HCT116 (cell line): ENCODE results near the gene LRFN2. TPM values are rescaled to one million over a fixed set of nuclear protein-coding genes. Genes with fewer than 3 reads are reported as not detected.

Experiments
- ATAC-seq: fragments of 200-7000 bp; cut with Tn5 transposase; 2 replicates; pipeline ENCODE4 v1.9.1; 2020; ENCODE audit warnings: mild to moderate bottlenecking, moderate library complexity
- BruUV-seq: library from RNA; stranded (reverse); fragments of 400-500 nt; replicated peaks from 2 replicates; lab custom pipeline; 2021; lab: Mats Ljungman, UMichigan
- CTCF ChIA-PET: fragments of 300-600 bp; sonication (Branson Sonifier 250); formaldehyde crosslinking; loops from one replicate; lab custom pipeline; 2021; ENCODE audit warnings: antibody characterized with exemption; lab: Charles Lee
- POLR2A ChIA-PET: fragments of 300-600, 350-600 bp; sonication (Branson Sonifier 250); formaldehyde crosslinking; loops from one replicate; lab custom pipeline; 2021; ENCODE audit warnings: antibody characterized with exemption; lab: Charles Lee
- RAD21 ChIA-PET, 2 experiments: fragments of 300-600 bp; sonication (Branson Sonifier 250); formaldehyde crosslinking; loops; one replicate each; lab custom pipeline; 2023; ENCODE audit warnings: low total read pairs in 2 of 2; ENCODE audit not compliant: uncharacterized antibody in 2 of 2, unreplicated experiment in 2 of 2, low non-redundant PET in 1 of 2; lab: Charles Lee
- DNase-seq: peaks from one replicate; pipeline ENCODE4 v3.0.0-alpha.2; 2010; ENCODE audit warnings: low read depth, low spot score
- H2AFZ ChIP-seq: fragments of 200-600 bp; shearing (Covaris generic), sonication (generic); 2 replicates; pipeline ENCODE4 v1.6.1; 2017; ENCODE audit warnings: low read depth, mixed run types, mixed read lengths, antibody characterized with exemption, low read length; ENCODE audit not compliant: poor library complexity, severe bottlenecking
- H3K27ac ChIP-seq: 2 replicates; pipeline ENCODE4 v1.5.1; 2012; ENCODE audit warnings: low read depth, low read length
- H3K27me3 ChIP-seq: fragments of 200-600 bp; sonication (generic); 2 replicates; pipeline ENCODE4 v1.6.1; 2016; ENCODE audit warnings: mixed run types, low read length, mixed read lengths; ENCODE audit not compliant: insufficient read depth
- H3K36me3 ChIP-seq, 2 experiments: fragments of 200-500 bp in 1 of 2; fragments of 200-600 bp in 1 of 2; sonication (Bioruptor generic) in 1 of 2; sonication (generic) in 1 of 2; 2 replicates each; pipeline versions ENCODE4 v1.5.1 to v1.6.1; 2014 to 2016; ENCODE audit warnings: low read length in 2 of 2, inconsistent platforms in 1 of 2, mixed read lengths in 1 of 2, mixed run types in 1 of 2; ENCODE audit not compliant: insufficient read depth in 2 of 2, control insufficient read depth in 1 of 2
- H3K4me1 ChIP-seq, 2 experiments: fragments of 200-600 bp in 1 of 2; sonication (generic) in 1 of 2; 2 replicates each; pipeline versions ENCODE4 v1.5.1 to v1.6.1; 2012 to 2017; ENCODE audit warnings: low read length in 2 of 2, inconsistent platforms in 1 of 2, mild to moderate bottlenecking in 1 of 2, mixed read lengths in 1 of 2, mixed run types in 1 of 2, moderate library complexity in 1 of 2; ENCODE audit not compliant: insufficient read depth in 2 of 2, control insufficient read depth in 1 of 2
- H3K4me2 ChIP-seq: fragments of 200-600 bp; sonication (generic); 2 replicates; pipeline ENCODE4 v1.6.1; 2017; ENCODE audit warnings: mixed run types, low read length, mixed read lengths
- H3K4me3 ChIP-seq, 2 experiments: fragments of 200-600 bp in 1 of 2; sonication (generic) in 1 of 2; replicated peaks in 1 of 2; 2 replicates each; pipeline ENCODE4 v1.5.1; 2011 to 2016; ENCODE audit warnings: low read length in 2 of 2, control low read depth in 1 of 2, low read depth in 1 of 2, mild to moderate bottlenecking in 1 of 2, mixed read lengths in 1 of 2, mixed run types in 1 of 2
- H3K79me2 ChIP-seq: fragments of 200-600 bp; sonication (generic); 2 replicates; pipeline ENCODE4 v1.6.1; 2017; ENCODE audit warnings: mild to moderate bottlenecking, mixed run types, low read length, moderate library complexity, mixed read lengths; ENCODE audit not compliant: insufficient read depth
- H3K9ac ChIP-seq: fragments of 200-600 bp; sonication (generic); 2 replicates; pipeline ENCODE4 v1.6.1; 2016; ENCODE audit warnings: low read length, mixed read lengths
- H3K9me2 ChIP-seq: fragments of 200-600 bp; sonication (generic), shearing (Covaris generic); 2 replicates; pipeline ENCODE4 v1.6.1; 2017; ENCODE audit warnings: mixed run types, mild to moderate bottlenecking, moderate library complexity; ENCODE audit not compliant: insufficient read depth
- H3K9me3 ChIP-seq, 2 experiments: fragments of 200-500 bp in 1 of 2; fragments of 200-600 bp in 1 of 2; sonication (Bioruptor generic) in 1 of 2; sonication (generic) in 1 of 2; 2 replicates each; pipeline ENCODE4 v1.6.1; 2014 to 2017; ENCODE audit warnings: low read length in 2 of 2, mixed read lengths in 2 of 2, inconsistent platforms in 1 of 2, low read depth in 1 of 2, mild to moderate bottlenecking in 1 of 2, mixed run types in 1 of 2, moderate library complexity in 1 of 2; ENCODE audit not compliant: control insufficient read depth in 1 of 2, insufficient read depth in 1 of 2
- H4K20me1 ChIP-seq: fragments of 200-600 bp; sonication (generic), shearing (Covaris generic); 2 replicates; pipeline ENCODE4 v1.6.1; 2017; ENCODE audit warnings: mixed run types, mild to moderate bottlenecking, moderate library complexity; ENCODE audit not compliant: insufficient read depth
- CBX3 ChIP-seq: IDR thresholded peaks from 2 replicates; pipeline ENCODE4 v1.6.1; 2012; ENCODE audit warnings: low read depth
- CTCF ChIP-seq, 3 experiments: fragments of 200-600 bp in 1 of 3; sonication (generic) in 1 of 3; IDR thresholded peaks in 2 of 3; conservative IDR thresholded peaks in 1 of 3; 2 replicates each; pipeline ENCODE4 v1.5.1; 2012 to 2017; ENCODE audit warnings: low read depth in 2 of 3, low read length in 2 of 3, antibody characterized with exemption in 1 of 3, borderline replicate concordance in 1 of 3, control low read depth in 1 of 3, mild to moderate bottlenecking in 1 of 3, mixed read lengths in 1 of 3, mixed run types in 1 of 3, moderate library complexity in 1 of 3; ENCODE audit not compliant: insufficient read depth in 1 of 3
- EGR1 ChIP-seq: IDR thresholded peaks from 2 replicates; pipeline ENCODE4 v1.6.1; 2012; ENCODE audit warnings: low read depth
- EZH2phosphoT487 ChIP-seq: fragments of 200-600 bp; IDR thresholded peaks from 2 replicates; pipeline ENCODE4 v1.6.1; 2018; ENCODE audit warnings: antibody characterized with exemption, borderline replicate concordance
- FOSL1 ChIP-seq: IDR thresholded peaks from 2 replicates; pipeline ENCODE4 v1.6.1; 2012; ENCODE audit warnings: low read depth
- POLR2A ChIP-seq: IDR thresholded peaks from 2 replicates; pipeline ENCODE4 v1.7.0; 2011; ENCODE audit warnings: borderline replicate concordance; ENCODE audit not compliant: insufficient read depth, insufficient read length; ENCODE audit errors: extremely low read depth
- intact Hi-C: fragments of 100-400 bp; cut with micrococcal nuclease; formaldehyde crosslinking; loops from 2 replicates; pipeline ENCODE4 v1.10.0; 2022
- total RNA-seq: library from RNA; stranded (reverse); gene quantifications from one replicate; pipeline ENCODE4 v1.2.1, GENCODE V29; 2021; ENCODE audit not compliant: unreplicated experiment

Gene LRFN2
- total RNA-seq, 1 experiment from 2014 or later: not detected

DNA sequence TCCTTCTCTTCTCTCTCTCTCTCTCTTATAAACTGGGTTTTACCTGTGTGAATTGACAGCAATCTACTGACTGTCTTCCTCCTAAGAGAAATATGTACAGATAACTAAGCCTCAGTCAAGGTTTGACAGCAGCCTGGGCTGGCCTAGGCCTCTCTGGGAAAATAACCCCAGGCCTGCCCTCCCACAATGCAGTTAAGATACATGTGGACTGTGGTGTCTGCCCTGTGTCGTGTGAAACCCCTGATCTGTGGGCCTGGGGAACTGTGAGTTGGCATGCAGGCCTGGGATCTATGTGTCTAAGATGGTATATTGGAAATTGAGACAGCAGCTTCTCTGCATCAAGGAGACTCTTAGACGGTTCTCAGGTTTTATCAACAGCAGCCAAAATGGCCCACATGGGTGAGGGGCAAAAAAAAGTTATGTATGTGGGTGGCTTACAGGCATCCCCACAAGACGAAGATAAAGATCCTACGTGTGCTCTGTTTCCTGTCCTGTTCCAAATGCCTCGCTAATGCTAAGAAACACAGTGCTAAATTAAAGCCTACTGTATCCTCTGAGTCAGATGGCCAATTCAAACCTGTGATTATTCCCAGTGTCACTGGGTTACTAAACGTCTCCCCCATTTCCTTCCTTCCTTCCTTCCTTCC is 19.0 kb downstream of the LRFN2 start:
- H3K9ac ChIP-seq: no peak overlapping the region
- peaks cover 4% of the 10 kb centered on the region for H3K27me3 ChIP-seq
- no peak for DNase-seq
- ChIA-PET RAD21 (no interaction called here), CTCF (no interaction called here), POLR2A (no interaction called here)
- no peaks in the 10 kb centered on the region for H4K20me1 ChIP-seq
- no peak overlapping the region for H3K4me3 ChIP-seq
- no peaks in the 10 kb centered on the region for H3K79me2 ChIP-seq
- ATAC-seq: no peak
- no peaks in the 10 kb centered on the region for H3K9me3 ChIP-seq
- no TSS peak for BruUV-seq
- no peaks in the 10 kb centered on the region for H3K36me3 ChIP-seq
- no peak overlapping the region for H2AFZ ChIP-seq
- no peak overlapping the region for H3K4me2 ChIP-seq
- no peak overlapping the region for H3K27ac ChIP-seq
- H3K9me2 ChIP-seq: no peaks in the 10 kb centered on the region
- TF ChIP-seq POLR2A: no peak
- TF ChIP-seq CBX3: no peak
- H3K4me1 ChIP-seq: no peaks in the 10 kb centered on the region
- intact Hi-C loops: no loop called here

- Histone ChIP-seq H3K27me3 (peaks cover 3% of the 10 kb centered on the region; the same call in 1 of the 2 replicates), H3K27ac (no peak overlapping the region), H3K9me3 (no peaks in the 10 kb centered on the region), H2AFZ (no peak overlapping the region), H3K36me3 (no peaks in the 10 kb centered on the region), H3K79me2 (no peaks in the 10 kb centered on the region), H4K20me1 (no peaks in the 10 kb centered on the region), H3K4me3 (no peak overlapping the region), H3K9ac (no peak overlapping the region), H3K4me2 (no peak overlapping the region), H3K4me1 (no peaks in the 10 kb centered on the region), H3K9me2 (no peaks in the 10 kb centered on the region)
- BruUV-seq: no TSS peak
- intact Hi-C loops: no loop called here
- ChIA-PET CTCF (interaction anchor here (1.8 kb wide), 1 partner anchor 235 kb away, joined by 4 read pairs; no protein-coding TSS in a partner anchor), POLR2A (no interaction called here), RAD21 (no interaction called here)
- TF ChIP-seq FOSL1 (no peak), EGR1 (no peak), CTCF (IDR thresholded peaks at IDR 0.05 in 2 of 3, conservative IDR thresholded peaks at IDR 0.05 in 1 of 3; ENCODE audit: borderline replicate concordance in 1 of 3, insufficient read depth in 1 of 3, low read depth in 2 of 3, low read length in 2 of 3) (no peak), EZH2phosphoT487 (no peak)
- ATAC-seq (no peak), DNase-seq (no peak)
Observed at GRCh38 chr6:40563111-40563510, 24.1 kb downstream of the LRFN2 start.
